Measurements from ENCODE around the gene ZNF155. TPM values are rescaled to one million over a fixed set of nuclear protein-coding genes. Genes with fewer than 3 reads are reported as not detected.

Gene ZNF155
- polyA plus RNA-seq, 4 donors, result 12.3 to 17.4 (median 15.6) TPM

GRCh38 chr19:44002566-44003460 is 18.8 kb downstream of the ZNF155 start, which contains the start of gene ZNF230:
Gene ZNF230 (plus strand): TSS chr19:44002957. CDS start chr19:44007079, 4,122 bp downstream.
- DNase-seq (ENCODE audit: low read depth in 4 of 4, low spot score in 3 of 4), result peak; percentile 81 to 95 (median 95)

- no peak for DNase-seq (ENCODE audit: low read depth in 4 of 4, low spot score in 3 of 4)
These were observed 19.5 kb downstream of the ZNF155 start for GRCh38 chr19:44003461-44004009.

GRCh38 chr19:44005973-44006372 is 22.0 kb downstream of the ZNF155 start:
- no peak for DNase-seq (ENCODE audit: low read depth in 4 of 4, low spot score in 3 of 4)

GRCh38 chr19:44007473-44007872 is 23.5 kb downstream of the ZNF155 start:
- no peak for DNase-seq (ENCODE audit: low read depth in 4 of 4, low spot score in 3 of 4)

- DNase-seq (ENCODE audit: low read depth in 4 of 4, low spot score in 3 of 4), result no peak
These were observed 26.5 kb downstream of the ZNF155 start for GRCh38 chr19:44010468-44010867.

- DNase-seq (ENCODE audit: low read depth in 4 of 4, low spot score in 3 of 4), result no peak
These were observed 35.5 kb downstream of the ZNF155 start for GRCh38 chr19:44019498-44019897.

GRCh38 chr19:44021221-44021620 is 37.2 kb downstream of the ZNF155 start:
- no peak for DNase-seq (ENCODE audit: low read depth in 4 of 4, low spot score in 3 of 4)

GRCh38 chr19:44024900-44025216 is 40.9 kb downstream of the ZNF155 start:
- no peak for DNase-seq (ENCODE audit: low read depth in 4 of 4, low spot score in 3 of 4)

GRCh38 chr19:44025217-44025936 is 41.4 kb downstream of the ZNF155 start, which contains the start of gene ZNF222:
Gene ZNF222 (plus strand): TSS chr19:44025379. CDS start chr19:44025437, 58 bp downstream.
- peak; percentile 70 to 81 (median 79) for DNase-seq (ENCODE audit: low read depth in 4 of 4, low spot score in 3 of 4)

GRCh38 chr19:44026622-44027021 is 42.6 kb downstream of the ZNF155 start:
- no peak for DNase-seq (ENCODE audit: low read depth in 4 of 4, low spot score in 3 of 4)

GRCh38 chr19:44032001-44032610 is 48.1 kb downstream of the ZNF155 start:
- no peak for DNase-seq (ENCODE audit: low read depth in 4 of 4, low spot score in 3 of 4)

- no peak for DNase-seq (ENCODE audit: low read depth in 4 of 4, low spot score in 3 of 4)
These were observed 58.2 kb downstream of the ZNF155 start for GRCh38 chr19:44042147-44042546.

Other genes with a start within 250 kb of the ZNF155 start
- 10 to 100 TPM; 42.7 to 55.7 (median 48.0) TPM for gene SMG9, start 229.2 kb upstream of the ZNF155 start, polyA plus RNA-seq (ENCODE audit: insufficient read length in 4 of 4)
- gene KCNN4, start 203.2 kb upstream of the ZNF155 start, polyA plus RNA-seq (ENCODE audit: insufficient read length in 4 of 4), result 1 to 10 TPM; 1.4 to 3.8 (median 1.6) TPM
- gene LYPD5, start 181.7 kb upstream of the ZNF155 start, polyA plus RNA-seq (ENCODE audit: insufficient read length in 4 of 4), result under 1 TPM; 0.14 to 0.37 (median 0.31) TPM
- 10 to 100 TPM in 3 of 4 donors, 1 to 10 TPM in 1; 9.7 to 16.1 (median 15.0) TPM for gene ZNF283, start 156.9 kb upstream of the ZNF155 start, polyA plus RNA-seq (ENCODE audit: insufficient read length in 4 of 4)
- 10 to 100 TPM in 3 of 4 donors, 1 to 10 TPM in 1; 8.1 to 15.2 (median 13.3) TPM for gene ZNF404, start 100.2 kb upstream of the ZNF155 start, polyA plus RNA-seq (ENCODE audit: insufficient read length in 4 of 4)
- 10 to 100 TPM; 24.0 to 31.1 (median 28.2) TPM for gene ZNF45, start 48.9 kb upstream of the ZNF155 start, polyA plus RNA-seq (ENCODE audit: insufficient read length in 4 of 4)
- gene ZNF221, start 33.0 kb upstream of the ZNF155 start, polyA plus RNA-seq (ENCODE audit: insufficient read length in 4 of 4), result 1 to 10 TPM; 4.6 to 6.8 (median 5.4) TPM
- gene ZNF230, start 18.8 kb downstream of the ZNF155 start, polyA plus RNA-seq (ENCODE audit: insufficient read length in 4 of 4), result 1 to 10 TPM; 5.1 to 8.0 (median 7.3) TPM
- gene ZNF222, start 41.2 kb downstream of the ZNF155 start, polyA plus RNA-seq (ENCODE audit: insufficient read length in 4 of 4), result 10 to 100 TPM in 2 of 4 donors, 1 to 10 TPM in 2; 8.4 to 12.3 (median 10.1) TPM
- gene ZNF223, start 67.8 kb downstream of the ZNF155 start, polyA plus RNA-seq (ENCODE audit: insufficient read length in 4 of 4), result 10 to 100 TPM; 10.2 to 15.1 (median 12.9) TPM
- 1 to 10 TPM; 3.5 to 4.9 (median 3.6) TPM for gene ZNF284, start 88.0 kb downstream of the ZNF155 start, polyA plus RNA-seq (ENCODE audit: insufficient read length in 4 of 4)
- 10 to 100 TPM; 23.4 to 37.9 (median 27.1) TPM for gene ZNF224, start 110.2 kb downstream of the ZNF155 start, polyA plus RNA-seq (ENCODE audit: insufficient read length in 4 of 4)
- 10 to 100 TPM in 3 of 4 donors, 1 to 10 TPM in 1; 7.7 to 12.0 (median 10.1) TPM for gene ZNF225, start 129.2 kb downstream of the ZNF155 start, polyA plus RNA-seq (ENCODE audit: insufficient read length in 4 of 4)
- 10 to 100 TPM; 10.1 to 16.5 (median 12.3) TPM for gene ZNF234, start 157.4 kb downstream of the ZNF155 start, polyA plus RNA-seq (ENCODE audit: insufficient read length in 4 of 4)
- 10 to 100 TPM; 21.3 to 32.1 (median 28.7) TPM for gene ZNF226, start 180.9 kb downstream of the ZNF155 start, polyA plus RNA-seq (ENCODE audit: insufficient read length in 4 of 4)
- 10 to 100 TPM; 24.4 to 30.1 (median 28.9) TPM for gene ZNF227, start 228.3 kb downstream of the ZNF155 start, polyA plus RNA-seq (ENCODE audit: insufficient read length in 4 of 4)